GM18517 (cell line): Measurements from ENCODE around the gene KCNE4.
A peak's percentile ranks its signal among the peaks of the same experiment; 100 is the strongest.
"Not testable (repeated sequence)": the region's sequence is repeated elsewhere in the genome, so short reads cannot be mapped to it uniquely, and the experiment has no call there.

Experiments
- ATAC-seq: cut with Tn5 transposase; IDR thresholded peaks from one replicate; pipeline ENCODE4 v1.9.1; 2021; ENCODE audit warnings: mild to moderate bottlenecking, moderate library complexity; ENCODE audit not compliant: unreplicated experiment

The KCNE4 gene

DNA sequence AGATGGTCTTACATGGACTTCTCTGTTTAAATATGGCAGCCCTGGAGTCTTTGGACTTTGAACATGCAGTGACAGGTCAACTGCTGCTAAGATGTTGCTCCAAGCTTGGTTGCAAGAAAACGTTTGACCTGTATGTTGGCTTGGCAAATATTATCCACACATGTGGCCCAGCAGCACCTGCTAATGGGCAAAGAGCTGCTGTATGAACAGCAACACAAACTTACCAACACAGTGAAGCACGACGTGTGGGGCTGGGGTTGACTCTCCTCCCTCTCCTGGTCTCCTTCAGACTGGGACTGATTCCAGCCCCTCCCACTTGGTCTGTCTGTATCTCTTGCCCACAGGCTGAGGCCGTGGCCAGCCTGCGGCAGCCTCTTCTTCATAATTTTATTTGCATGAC, 3.8 kb downstream of the KCNE4 start:
- no peak for ATAC-seq

DNA sequence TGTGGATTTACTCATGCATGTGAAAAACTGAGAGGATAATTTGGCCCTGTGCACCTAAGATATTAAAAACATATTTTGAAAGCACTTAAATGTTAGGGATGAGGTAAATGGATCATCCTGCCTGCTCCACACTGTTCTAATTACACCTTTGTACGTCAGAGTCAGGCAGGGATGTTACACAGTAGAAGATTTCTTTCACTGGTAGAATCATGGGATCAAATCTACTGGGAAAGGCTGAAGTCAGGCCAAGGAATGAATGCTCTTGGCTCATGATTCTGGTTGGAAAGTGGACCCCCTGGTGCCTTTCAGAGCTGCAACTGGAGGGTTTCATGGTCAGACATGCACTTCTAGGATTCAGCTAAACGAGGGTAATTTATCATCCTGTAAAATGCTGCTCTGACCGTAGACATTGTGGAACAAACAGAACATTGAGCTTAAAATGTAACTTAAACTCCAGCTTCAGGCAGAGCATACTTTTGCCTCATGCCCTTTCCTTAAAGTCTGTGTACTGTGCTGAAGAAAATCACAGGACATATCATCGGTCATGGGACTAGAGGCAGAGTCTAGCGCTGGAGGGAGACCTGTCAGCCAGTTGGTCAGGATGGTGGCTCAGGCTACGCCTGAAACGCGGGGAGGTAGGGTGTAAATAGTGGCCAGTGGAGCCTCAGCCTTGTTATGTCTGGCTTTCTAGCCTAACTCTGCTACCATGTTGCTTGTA, 4.9 kb downstream of the KCNE4 start:
- no peak for ATAC-seq

DNA sequence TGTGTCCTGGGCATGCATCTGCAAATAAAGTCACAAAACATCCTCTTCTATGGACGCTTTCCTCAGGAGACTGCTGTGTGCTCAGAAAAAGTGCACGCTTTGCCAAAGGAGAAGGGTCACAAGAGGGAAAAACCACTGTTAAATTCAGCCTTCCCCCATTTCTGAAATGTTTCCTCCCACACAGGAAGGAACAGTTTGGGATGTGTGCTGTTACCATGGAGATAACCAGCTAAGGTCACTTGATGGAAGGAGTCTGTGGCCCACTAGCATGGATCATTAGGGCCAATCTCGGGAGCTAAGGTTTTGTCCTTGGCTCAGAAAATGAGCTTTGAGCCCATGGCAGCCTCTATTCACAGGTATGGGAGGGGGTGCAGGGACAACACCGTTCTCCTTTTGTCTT, 5.6 kb downstream of the KCNE4 start:
- ATAC-seq = no peak

DNA sequence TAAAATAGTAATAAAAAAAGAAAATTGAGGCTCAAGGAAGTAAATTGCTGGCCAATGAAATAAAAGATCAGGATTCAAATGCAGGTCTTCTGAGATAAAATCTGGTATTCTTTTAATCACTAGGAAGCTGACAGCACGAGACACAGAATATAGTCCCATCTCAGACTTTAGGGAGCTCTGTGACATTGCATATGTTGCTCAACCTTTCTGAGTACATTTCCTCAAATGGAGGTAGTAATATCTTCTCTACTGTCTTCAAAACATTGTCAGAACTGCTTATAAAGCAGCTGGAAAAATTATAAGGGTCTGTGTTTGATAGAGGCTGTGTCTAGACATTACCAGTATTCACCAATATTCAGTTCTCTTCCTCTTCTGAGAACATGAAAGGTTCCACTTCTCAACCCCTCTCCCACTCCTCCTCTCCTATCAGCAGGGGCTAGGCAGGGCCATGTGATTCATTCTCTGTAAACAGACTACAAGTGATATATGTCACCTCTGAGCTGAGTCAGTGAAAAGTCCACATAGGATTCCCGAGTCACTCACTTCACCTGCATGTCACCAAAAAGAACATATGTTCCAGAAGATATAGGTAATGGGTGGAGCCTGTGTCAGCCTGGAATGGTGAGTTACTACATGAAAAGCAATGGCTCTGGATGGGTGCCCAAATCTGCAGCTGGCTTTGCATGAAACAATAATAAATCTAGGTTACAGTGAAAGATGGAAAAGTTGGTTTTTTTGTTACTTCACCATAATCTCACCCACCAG, 7.1 kb downstream of the KCNE4 start:
- no peak for ATAC-seq

DNA sequence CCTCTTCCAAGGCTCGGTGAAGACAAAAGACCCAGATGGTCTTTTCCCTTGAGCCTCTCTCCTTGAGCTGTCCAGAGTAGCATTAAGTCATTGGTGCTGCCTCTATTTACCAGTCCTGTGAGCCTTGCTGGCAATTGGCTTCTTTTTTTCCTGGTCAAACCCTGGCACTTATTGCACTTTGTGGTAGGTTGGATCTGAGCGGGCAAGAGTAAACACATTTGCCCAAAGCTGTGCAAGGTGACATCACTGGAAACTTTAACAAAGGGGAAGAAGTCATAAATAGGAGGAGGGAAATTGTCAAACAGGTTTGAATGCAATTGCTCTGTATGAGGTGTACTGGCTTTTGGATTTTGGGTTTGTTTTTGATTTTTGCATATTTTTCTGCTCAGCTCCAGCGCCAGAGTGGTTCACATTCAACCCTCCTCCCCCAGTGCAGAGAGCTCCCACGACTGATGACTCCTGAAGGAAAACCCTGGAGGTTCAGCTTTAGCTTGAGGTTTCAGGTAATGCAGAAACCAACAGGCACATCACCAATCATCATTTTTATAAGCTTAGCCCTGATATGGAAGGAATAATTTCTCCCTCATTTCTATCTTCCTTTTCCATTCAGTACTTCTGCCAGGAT, 8.3 kb downstream of the KCNE4 start:
- no peak for ATAC-seq

DNA sequence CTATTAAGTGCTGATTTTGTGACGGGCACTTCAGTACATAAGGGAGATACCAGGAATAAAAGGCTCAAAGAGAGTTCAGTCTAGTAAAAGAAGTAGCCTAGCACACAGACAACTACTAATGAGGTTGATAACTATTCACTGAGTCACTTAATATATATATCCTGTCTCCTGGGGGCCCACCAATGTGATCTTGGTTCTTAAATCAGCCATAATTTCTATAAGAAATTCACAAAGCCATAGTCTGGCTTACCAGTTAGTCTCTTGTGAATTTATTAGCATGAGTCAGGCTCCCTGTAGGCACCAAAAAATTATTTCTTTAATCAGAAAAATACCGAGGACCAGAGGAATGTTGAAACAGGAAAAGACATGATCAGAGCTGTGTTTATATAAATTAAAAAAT, 10.4 kb downstream of the KCNE4 start:
- no peak for ATAC-seq

DNA sequence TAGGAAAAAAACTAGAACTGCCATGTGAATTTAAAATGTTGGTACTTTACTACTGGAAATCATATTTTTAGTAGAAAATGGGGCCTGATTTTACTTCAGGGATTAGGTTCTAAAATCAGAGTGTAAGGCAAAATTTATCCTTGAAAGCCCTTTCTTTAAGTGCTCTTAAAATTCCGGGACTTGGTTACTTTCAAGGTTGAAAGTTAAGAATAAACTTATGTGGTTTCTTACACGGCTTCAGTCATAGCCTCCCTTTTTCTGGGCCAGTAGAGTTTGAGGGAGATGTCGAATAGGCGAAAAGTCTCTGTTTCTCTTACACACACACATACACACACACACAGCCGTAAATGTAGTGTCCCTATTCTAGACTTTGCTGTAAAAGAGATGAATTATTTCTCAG, 13.1 kb downstream of the KCNE4 start:
- ATAC-seq = no peak

DNA sequence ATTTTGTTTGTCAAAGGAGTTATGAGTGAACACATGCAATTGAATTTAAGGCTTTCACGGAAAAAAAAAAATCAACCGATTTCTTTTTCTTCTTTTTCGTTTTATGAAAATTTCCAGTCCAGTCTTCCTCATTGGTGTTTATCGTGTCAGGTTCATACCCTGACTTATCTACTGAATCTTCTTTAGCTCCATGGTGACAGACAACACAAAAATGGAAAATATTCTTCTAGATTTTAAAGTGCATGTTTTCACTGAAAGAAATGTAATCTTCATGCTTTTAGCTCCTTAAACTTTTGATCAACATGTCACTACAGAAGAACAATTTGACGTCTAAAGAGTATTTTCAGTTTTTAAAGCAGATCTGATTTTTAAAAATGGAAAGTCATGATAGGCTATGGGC, 14.7 kb downstream of the KCNE4 start:
- no peak for ATAC-seq

DNA sequence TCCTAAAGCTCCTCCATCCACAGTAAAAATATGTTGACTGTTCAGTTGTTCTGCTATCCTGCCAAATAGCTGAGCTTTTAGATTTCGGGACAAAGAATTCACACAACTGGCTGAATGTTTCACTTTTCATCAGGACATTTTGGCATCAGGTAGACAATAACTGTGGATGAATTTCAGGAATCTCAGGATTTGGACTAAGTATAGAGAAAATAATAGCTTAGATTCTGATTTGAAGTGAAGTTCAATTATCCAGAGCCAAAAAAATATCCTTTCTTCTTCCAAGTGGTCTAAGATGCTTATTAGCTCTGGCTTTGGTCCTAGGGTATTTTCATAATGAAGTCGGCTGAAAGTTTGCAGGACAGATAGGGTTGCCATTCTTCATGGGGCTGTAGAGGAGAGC, 16.1 kb downstream of the KCNE4 start:
- no peak for ATAC-seq

DNA sequence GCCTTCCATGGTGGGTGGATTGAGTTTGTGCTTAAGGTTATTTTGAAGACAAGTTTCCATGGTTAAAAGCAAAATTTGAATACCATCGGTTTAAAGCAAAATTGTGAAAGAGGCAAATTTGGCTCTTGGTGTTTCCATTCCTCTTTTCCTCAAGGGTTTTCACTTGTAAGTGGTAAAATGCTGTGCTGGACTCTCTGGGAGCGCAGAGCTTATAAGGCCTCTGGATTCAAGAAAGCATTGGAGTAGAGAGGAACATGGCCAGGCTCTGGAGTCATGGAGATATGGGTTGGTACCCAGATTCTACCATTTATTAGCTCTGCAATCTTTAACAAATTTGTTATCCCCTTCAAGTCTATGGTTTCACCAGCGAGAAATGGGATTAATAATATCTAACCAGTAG, 17.5 kb downstream of the KCNE4 start:
- no peak for ATAC-seq

DNA sequence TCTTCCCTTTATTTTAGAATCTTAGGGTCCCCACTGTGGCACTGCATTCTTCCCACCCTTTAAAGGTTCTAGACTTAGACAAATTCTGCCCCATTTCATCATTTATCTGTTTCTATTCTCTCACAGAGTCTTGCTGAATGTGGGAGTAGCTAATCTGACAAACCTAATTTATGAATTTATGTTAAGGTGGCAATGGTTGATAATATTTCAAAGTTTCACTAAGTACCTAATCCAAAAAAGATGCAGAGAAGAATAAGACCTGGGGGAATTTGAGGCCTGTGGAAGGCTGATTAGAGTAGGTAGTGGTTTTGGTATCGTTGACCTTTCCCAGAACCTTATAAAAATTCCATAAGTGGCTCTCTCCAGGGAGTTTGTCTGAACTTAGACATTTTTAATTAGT, 18.0 kb downstream of the KCNE4 start:
- no peak for ATAC-seq

DNA sequence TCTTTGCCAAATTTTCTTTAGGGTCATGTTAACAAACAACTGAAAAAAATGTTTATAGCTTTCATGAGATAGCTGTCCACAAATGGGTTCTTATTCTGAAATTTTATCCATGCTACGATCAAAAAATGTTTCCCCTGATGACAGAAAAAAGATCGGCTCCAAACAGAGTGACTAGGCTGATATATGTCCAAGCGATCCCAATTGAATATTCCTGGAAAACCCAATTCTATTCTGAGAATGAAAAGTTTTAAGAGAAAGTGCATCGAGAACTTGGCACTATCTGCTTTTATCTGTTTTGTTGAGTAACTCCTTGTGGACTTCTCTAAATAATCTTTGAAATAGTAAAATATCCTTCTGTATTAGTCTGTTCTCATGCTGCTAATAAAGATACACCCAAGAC, 19.1 kb downstream of the KCNE4 start:
- no peak for ATAC-seq

DNA sequence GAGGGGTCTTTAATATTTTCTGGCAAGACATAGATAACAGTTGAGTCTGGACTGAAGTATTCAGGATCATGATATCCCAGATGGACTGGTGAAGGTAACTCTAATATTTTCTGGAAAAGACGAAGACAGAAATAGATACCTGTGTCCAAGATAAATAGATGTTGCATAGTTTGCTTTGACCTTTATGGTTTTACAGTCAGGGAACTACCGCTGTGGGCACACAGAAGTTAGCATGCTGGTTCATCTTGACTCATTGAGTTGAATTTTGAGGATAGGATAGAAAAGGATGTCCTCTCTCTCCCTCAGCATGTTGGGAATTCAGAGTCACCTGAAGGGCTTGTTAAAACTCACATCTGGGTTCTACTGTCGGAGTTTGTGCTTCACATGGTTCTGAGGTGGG, 20.8 kb downstream of the KCNE4 start:
- no peak for ATAC-seq

DNA sequence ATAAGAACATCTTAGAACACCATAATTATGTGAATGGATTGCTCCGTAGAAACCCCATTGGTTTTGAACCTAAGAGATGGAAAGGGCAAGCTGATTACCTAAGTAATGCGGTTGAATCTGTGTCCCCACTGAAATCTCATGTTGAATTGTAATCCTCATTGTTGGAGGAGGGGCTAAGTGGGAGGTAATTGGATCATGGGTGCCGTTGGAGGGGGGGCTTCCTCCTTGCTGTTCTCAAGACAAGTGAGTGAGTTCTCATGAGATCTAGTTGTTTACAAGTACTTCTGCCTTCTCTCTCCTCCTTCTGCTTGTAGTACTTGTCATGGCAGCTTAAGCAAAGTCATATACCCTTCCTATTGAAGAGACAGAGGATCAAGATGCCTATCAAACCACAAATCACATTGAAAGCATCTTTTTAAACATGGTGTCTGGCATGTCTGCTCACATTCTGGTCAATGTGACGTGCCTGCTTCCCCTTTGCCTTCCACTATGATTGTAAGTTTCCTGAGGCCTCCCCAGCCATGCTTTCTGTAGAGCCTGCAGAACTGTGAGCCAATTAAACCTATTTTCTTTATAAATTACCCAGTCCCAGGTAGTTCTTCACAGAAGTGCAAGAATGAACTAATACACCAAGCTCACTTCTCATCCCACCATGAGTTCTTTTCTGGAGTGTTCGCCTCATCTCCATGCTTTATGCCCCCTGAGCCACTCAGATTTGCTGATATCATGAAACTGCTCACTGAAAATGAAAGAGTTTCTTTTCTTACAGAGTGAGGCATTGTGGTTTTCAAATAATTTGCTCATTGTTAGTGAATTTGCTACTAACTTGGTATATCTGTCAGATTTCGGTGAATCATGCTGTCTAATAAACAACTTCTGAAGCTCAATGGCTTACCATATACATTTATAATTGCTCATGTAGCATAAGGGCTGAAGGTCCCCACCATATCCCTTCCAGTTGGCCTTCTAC, 23.6 kb downstream of the KCNE4 start:
- ATAC-seq = peak; percentile 75

DNA sequence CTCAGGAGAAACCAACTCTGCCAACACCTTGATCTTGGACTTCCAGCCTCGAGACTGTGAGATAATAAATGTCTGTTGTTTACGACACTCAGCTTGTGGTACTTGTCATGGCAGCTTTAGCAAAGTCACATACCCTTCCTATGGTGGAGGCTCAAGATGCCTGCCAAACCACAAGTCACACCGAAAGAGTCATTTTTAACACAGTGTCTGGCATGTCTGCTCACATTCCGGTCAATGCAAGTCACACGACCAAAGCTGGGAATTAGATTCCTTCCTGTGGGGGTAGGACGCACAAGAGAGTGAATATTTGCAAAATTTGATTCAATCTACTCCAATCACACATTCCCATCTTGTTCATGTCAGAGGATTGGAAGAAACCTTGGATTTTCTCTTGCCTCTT, 24.6 kb downstream of the KCNE4 start:
- ATAC-seq = no peak

DNA sequence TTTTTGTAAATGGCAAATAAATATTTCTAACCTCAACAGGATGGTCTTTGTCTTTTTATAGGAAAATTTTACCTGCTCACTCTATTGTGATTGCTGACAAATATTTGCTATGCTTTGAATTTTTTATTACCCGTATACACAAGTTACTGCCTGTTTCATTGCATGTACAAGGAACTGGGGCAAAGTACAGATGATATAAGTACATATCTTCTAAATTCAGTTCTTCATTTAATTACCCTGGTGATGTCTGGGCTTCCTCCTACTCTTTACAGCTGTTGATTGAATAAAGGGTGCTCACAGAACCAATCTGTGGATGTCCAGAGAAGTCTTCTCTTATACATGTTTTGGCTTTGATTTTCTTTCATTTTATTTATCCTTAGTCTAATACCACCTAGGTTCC, 26.5 kb downstream of the KCNE4 start:
- ATAC-seq = no peak

DNA sequence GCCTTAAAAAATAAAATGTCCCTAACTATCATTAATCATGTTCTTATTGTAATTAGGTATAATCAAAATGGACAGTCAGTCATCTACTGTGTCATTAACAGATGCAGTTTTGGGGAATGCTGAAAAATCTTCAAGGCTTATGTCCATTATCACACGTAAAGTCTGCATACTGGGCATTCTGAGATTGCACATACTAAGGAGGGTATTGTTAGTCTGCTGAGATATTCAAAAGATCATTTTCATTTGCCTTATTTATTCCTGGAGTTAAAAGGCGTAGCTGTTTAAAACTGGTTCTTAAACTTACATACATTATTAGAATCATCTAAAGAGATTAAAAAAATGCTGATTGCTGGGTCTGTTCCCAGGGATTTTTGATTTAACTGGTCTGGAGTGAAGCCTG, 27.4 kb downstream of the KCNE4 start:
- no peak for ATAC-seq

DNA sequence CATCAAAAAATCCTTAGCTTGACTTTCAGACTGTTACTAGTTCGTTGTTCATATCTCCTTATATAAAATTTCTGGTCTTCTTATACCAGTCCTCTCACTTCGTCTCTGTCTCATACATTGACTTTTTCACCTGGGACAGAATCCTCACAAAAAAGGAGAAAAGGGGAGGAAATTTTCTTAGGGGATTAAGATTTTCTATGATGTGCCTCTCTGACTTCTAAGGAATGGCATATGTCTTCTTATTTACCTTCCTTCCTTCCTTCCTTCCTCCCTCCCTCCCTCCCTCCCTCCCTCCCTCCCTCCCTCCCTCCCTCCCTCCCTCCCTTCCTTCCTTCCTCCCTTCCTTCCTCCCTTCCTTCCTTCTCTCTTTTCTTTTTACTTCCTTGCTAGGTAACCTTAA, 27.9 kb downstream of the KCNE4 start:
- ATAC-seq = no peak

DNA sequence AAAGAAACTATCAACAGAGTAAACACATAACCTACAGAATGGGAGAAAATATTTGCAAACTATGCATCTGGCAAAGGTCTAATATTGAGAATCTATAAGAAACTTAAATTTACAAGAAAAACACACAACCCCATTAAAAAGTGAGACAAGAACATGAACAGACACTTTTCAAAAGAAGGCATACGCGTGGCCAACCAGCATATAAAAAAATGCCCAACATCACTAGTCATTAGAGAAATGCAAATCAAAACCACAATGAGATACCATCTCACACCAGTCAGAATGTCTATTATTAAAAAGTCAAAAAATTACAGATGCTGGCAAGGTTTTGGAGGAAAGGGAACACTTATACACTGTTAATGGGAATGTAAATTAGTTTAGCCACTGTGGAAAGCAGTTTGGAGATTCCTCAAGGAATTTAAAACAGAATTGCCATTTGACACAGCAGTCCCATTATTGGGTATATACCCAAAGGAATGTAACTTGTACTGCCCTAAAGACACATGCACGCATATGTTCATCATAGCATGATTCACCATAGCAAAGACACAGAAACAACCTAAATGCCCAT, 28.9 kb downstream of the KCNE4 start:
- not testable (repeated sequence) for ATAC-seq

DNA sequence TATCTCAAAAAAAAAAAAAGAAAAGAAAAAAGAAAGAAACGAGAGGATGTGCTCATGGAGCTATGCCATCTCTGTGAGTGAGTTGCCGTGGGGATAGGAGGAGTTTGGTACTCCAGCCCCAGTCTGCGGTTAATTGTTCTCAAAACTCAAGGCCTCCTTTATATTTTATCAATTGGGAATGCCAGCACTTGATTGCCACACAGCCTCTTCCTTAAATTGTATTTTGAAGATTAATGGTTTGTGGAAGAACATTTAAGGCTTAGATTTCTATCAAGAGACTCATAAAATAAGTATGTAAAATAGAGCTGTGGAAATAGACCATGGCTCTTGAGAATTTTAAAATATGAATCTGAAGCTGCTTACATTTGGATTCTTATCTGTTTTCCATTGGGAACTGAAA, 29.8 kb downstream of the KCNE4 start:
- no peak for ATAC-seq

DNA sequence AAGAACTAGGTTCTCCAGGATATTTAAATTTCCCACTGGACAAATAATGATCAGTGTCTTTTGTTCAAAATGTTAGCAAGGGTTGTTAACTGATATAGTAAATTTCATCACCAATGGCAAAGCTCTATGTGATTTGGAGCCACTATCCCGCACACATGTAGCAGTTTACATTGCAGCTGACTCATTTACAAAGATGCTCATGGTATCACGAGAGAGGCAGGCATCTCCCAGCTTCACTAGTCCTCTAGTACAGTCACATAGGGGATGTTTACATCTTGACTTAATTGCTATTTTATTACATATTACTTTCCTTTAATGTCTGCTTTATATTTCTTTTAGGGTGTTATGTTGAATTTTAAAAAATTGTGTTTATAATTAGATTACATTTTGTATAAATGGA, 30.7 kb downstream of the KCNE4 start:
- ATAC-seq = no peak
